Posterior cingulate gyrus (tissue), 11 donors: Measurements from ENCODE around the gene LMNA.
"Not testable (repeated sequence)": the region's sequence is repeated elsewhere in the genome, so short reads cannot be mapped to it uniquely, and the experiment has no call there.

Experiments
- DNase-seq, 10 donors: peaks; one replicate each; pipeline versions ENCODE4 v3.0.0 to v3.0.0-alpha.2; 2020 to 2021; ENCODE audit warnings: mixed read lengths in 3 of 10
- intact Hi-C: fragments of 100-400 bp; cut with DNase I; formaldehyde crosslinking; loops from one replicate; pipeline ENCODE4 v1.15.1; 2023

LMNA gene

GRCh38 chr1:156186347-156187177 is 72.1 kb downstream of the LMNA start:
- intact Hi-C loops, DNase-seq: not testable (repeated sequence)
